Activated naive CD4-positive, alpha-beta T cell treated with anti-CD3 and anti-CD28 coated beads, Interleukin-2, amount 10 ng/mL, durations not matched to agents 7 days and 5 days (primary cell): ENCODE data around the gene NOXO1.
A peak's percentile ranks its signal among the peaks of the same experiment; 100 is the strongest.

Experiments used
- CTCF ChIA-PET: fragments of 350-600 bp; sonication (Branson Sonifier 250); formaldehyde crosslinking; loops from one replicate; lab custom pipeline; 2021; ENCODE audit warnings: antibody characterized with exemption; lab: Charles Lee
- DNase-seq: peaks from one replicate; pipeline ENCODE4 v3.0.0-alpha.2; 2020
- H3K27ac Mint-ChIP-seq: one replicate; pipeline ENCODE4 v1.8.0; 2021; ENCODE audit warnings: mild to moderate bottlenecking, moderate library complexity, mixed read lengths
- H3K27me3 Mint-ChIP-seq: one replicate; pipeline ENCODE4 v1.8.0; 2021; ENCODE audit warnings: mild to moderate bottlenecking, mixed read lengths
- H3K36me3 Mint-ChIP-seq: one replicate; pipeline ENCODE4 v1.8.0; 2021; ENCODE audit warnings: mixed read lengths
- H3K4me1 Mint-ChIP-seq: one replicate; pipeline ENCODE4 v1.8.0; 2021; ENCODE audit warnings: mixed read lengths
- H3K4me3 Mint-ChIP-seq: one replicate; pipeline ENCODE4 v1.8.0; 2021; ENCODE audit warnings: mild to moderate bottlenecking, moderate library complexity, mixed read lengths
- H3K9me3 Mint-ChIP-seq: one replicate; pipeline ENCODE4 v1.8.0; 2021; ENCODE audit warnings: mixed read lengths

NOXO1 gene

GRCh38 chr16:1975432-1976215, 5.6 kb downstream of the NOXO1 start:
- no peak overlapping the region for H3K4me3 Mint-ChIP-seq
- peaks cover 17% of the 10 kb centered on the region for H3K36me3 Mint-ChIP-seq
- H3K27me3 Mint-ChIP-seq: peaks cover 21% of the 10 kb centered on the region
- H3K27ac Mint-ChIP-seq: no peak overlapping the region
- CTCF ChIA-PET: no interaction called here
- no peaks in the 10 kb centered on the region for H3K9me3 Mint-ChIP-seq
- no peak for DNase-seq
- peaks cover 32% of the 10 kb centered on the region for H3K4me1 Mint-ChIP-seq

- Mint-ChIP-seq H3K9me3 (no peaks in the 10 kb centered on the region), H3K36me3 (peaks cover 17% of the 10 kb centered on the region), H3K27me3 (peaks cover 9% of the 10 kb centered on the region), H3K4me1 (peaks cover 37% of the 10 kb centered on the region), H3K4me3 (no peak overlapping the region), H3K27ac (no peak overlapping the region)
- CTCF ChIA-PET: no interaction called here
- no peak for DNase-seq
These were observed 6.9 kb downstream of the NOXO1 start for GRCh38 chr16:1974157-1975070.

GRCh38 chr16:1973461-1974156, 7.7 kb downstream of the NOXO1 start:
- Mint-ChIP-seq H3K4me3 (peak overlapping the region; percentile 38), H3K9me3 (no peaks in the 10 kb centered on the region), H3K36me3 (peaks cover 17% of the 10 kb centered on the region), H3K27me3 (peaks cover 7% of the 10 kb centered on the region), H3K4me1 (peaks cover 37% of the 10 kb centered on the region), H3K27ac (no peak overlapping the region)
- DNase-seq: no peak
- CTCF ChIA-PET: no interaction called here

GRCh38 chr16:1972490-1972877, 8.8 kb downstream of the NOXO1 start:
- CTCF ChIA-PET: interaction anchor here (1.4 kb wide), 1 partner anchor 12 kb away, joined by 5 read pairs; the partner anchor contains the start of gene GFER
- peak overlapping the region; percentile 100 for H3K27ac Mint-ChIP-seq
- no peaks in the 10 kb centered on the region for H3K9me3 Mint-ChIP-seq

GRCh38 chr16:1971796-1972489, 9.3 kb downstream of the NOXO1 start, which contains the start of gene TBL3:
TSS of gene TBL3 (plus strand) at chr16:1972053. CDS start at chr16:1972165, 112 bp downstream.
- H3K27me3 Mint-ChIP-seq: no peaks in the 10 kb centered on the region
- peak within 1 kb of the TSS; percentile 100 for H3K27ac Mint-ChIP-seq
- peak; percentile 97 for DNase-seq
- H3K9me3 Mint-ChIP-seq: no peaks in the 10 kb centered on the region
- CTCF ChIA-PET: interaction anchor here (1.0 to 1.4 kb wide), 3 partner anchors 11 to 13 kb away, joined by 3 to 5 read pairs (median 4); partner anchors contain the start of genes GFER and NDUFB10
- peaks cover 41% of the 10 kb centered on the region for H3K4me1 Mint-ChIP-seq
- H3K4me3 Mint-ChIP-seq: peak within 1 kb of the TSS; percentile 83
- H3K36me3 Mint-ChIP-seq: peaks cover 14% of the 10 kb centered on the region

More at GRCh38 chr16:1972490-1972877, 8.8 kb downstream of the NOXO1 start:
- Mint-ChIP-seq H3K4me3 (peak overlapping the region; percentile 83), H3K4me1 (peaks cover 40% of the 10 kb centered on the region), H3K27me3 (peaks cover 2% of the 10 kb centered on the region), H3K36me3 (peaks cover 15% of the 10 kb centered on the region)
- DNase-seq: peak; percentile 45

GRCh38 chr16:1968146-1968953, 12.9 kb downstream of the NOXO1 start:
- Mint-ChIP-seq H3K36me3 (peaks cover 16% of the 10 kb centered on the region), H3K27ac (peak overlapping the region; percentile 4), H3K4me3 (no peak overlapping the region), H3K4me1 (peaks cover 47% of the 10 kb centered on the region), H3K9me3 (no peaks in the 10 kb centered on the region), H3K27me3 (no peaks in the 10 kb centered on the region)
- no peak for DNase-seq
- CTCF ChIA-PET: no interaction called here

GRCh38 chr16:1966460-1966859, 14.8 kb downstream of the NOXO1 start, which contains the start of gene RNF151:
TSS of gene RNF151 (plus strand) at chr16:1966856. CDS start at chr16:1966882, 26 bp downstream.
- no peak for DNase-seq
- Mint-ChIP-seq H3K9me3 (no peaks in the 10 kb centered on the region), H3K4me3 (peak within 1 kb of the TSS; percentile 92), H3K4me1 (peaks cover 49% of the 10 kb centered on the region), H3K27me3 (no peaks in the 10 kb centered on the region), H3K36me3 (peaks cover 27% of the 10 kb centered on the region), H3K27ac (peak within 1 kb of the TSS; percentile 96)
- CTCF ChIA-PET: no interaction called here

GRCh38 chr16:1965396-1966001, 15.8 kb downstream of the NOXO1 start:
- Mint-ChIP-seq H3K27ac (peak overlapping the region; percentile 96), H3K4me3 (peak overlapping the region; percentile 92), H3K9me3 (no peaks in the 10 kb centered on the region), H3K4me1 (peaks cover 48% of the 10 kb centered on the region), H3K27me3 (no peaks in the 10 kb centered on the region), H3K36me3 (peaks cover 32% of the 10 kb centered on the region)
- no peak for DNase-seq
- CTCF ChIA-PET: interaction anchor here (0.5 to 1.5 kb wide), 2 partner anchors 39 to 1159 kb away, joined by 3 to 4 read pairs; no protein-coding TSS in a partner anchor

GRCh38 chr16:1964506-1965395, 16.5 kb downstream of the NOXO1 start, which contains the start of gene RPS2:
TSS of gene RPS2 (minus strand) at chr16:1964826. CDS start at chr16:1964625, 201 bp downstream.
- H3K36me3 Mint-ChIP-seq: peaks cover 32% of the 10 kb centered on the region
- H3K4me3 Mint-ChIP-seq: peak within 1 kb of the TSS; percentile 92
- H3K27me3 Mint-ChIP-seq: no peaks in the 10 kb centered on the region
- CTCF ChIA-PET: interaction anchor here (1.2 to 1.5 kb wide), 2 partner anchors 23 to 39 kb away, joined by 3 to 4 read pairs; no protein-coding TSS in a partner anchor
- DNase-seq: peak; percentile 99
- peaks cover 49% of the 10 kb centered on the region for H3K4me1 Mint-ChIP-seq
- H3K9me3 Mint-ChIP-seq: no peaks in the 10 kb centered on the region
- peak within 1 kb of the TSS; percentile 96 for H3K27ac Mint-ChIP-seq

GRCh38 chr16:1963806-1964505, 17.3 kb downstream of the NOXO1 start:
- H3K4me1 Mint-ChIP-seq: peaks cover 52% of the 10 kb centered on the region
- H3K27me3 Mint-ChIP-seq: no peaks in the 10 kb centered on the region
- peak; percentile 53 for DNase-seq
- H3K36me3 Mint-ChIP-seq: peaks cover 32% of the 10 kb centered on the region
- no peaks in the 10 kb centered on the region for H3K9me3 Mint-ChIP-seq
- peak overlapping the region; percentile 93 for H3K27ac Mint-ChIP-seq
- CTCF ChIA-PET: interaction anchor here (1.2 to 1.5 kb wide), 2 partner anchors 22 to 40 kb away, joined by 3 to 4 read pairs; no protein-coding TSS in a partner anchor
- peak overlapping the region; percentile 92 for H3K4me3 Mint-ChIP-seq
